Ovary (tissue), 3 donors: ENCODE measurements around the gene PDZD4.

ENCODE experiments used
- EP300 ChIP-seq: sonication (generic); formaldehyde crosslinking; IDR thresholded peaks from one replicate; pipeline ENCODE4 v1.6.1; 2017; ENCODE audit warnings: antibody characterized with exemption
- POLR2A ChIP-seq: fragments of 450-650 bp; IDR thresholded peaks from one replicate; pipeline ENCODE4 v1.6.1; 2017; ENCODE audit warnings: antibody characterized with exemption, mild to moderate bottlenecking, moderate library complexity
- TF ChIP-seq, protein P1 (sequence below), 3 donors: fragments of 450-650 bp in 2 of 3; fragments of 200-600 bp in 1 of 3; IDR thresholded peaks; one replicate each; pipeline versions ENCODE4 v1.5.1 to v1.8.0; 2016 to 2022; ENCODE audit warnings: antibody characterized with exemption in 3 of 3, mild to moderate bottlenecking in 1 of 3
- donor health status: DM: no; HTN: no; CAD: no.

DNA sequence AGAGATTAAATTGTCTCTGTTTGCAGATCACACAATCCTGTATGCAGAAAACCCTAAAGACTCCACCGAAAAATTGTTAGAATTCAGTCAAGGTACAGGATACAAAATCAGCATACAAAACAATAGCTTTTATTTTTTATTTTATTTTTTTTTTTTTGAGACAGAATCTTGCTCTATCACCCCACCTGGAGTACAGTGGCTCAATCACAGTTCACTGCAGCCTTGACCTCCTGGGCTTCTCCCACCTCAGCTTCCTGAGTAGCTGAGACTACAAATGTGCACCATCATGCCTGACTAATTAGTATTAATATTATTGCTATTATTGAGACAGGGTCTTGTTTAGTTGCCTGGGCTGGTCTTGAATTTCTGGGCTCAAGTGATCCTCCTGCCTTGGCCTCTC, 75.2 kb downstream of the PDZD4 start:
- TF ChIP-seq, protein P1, sequence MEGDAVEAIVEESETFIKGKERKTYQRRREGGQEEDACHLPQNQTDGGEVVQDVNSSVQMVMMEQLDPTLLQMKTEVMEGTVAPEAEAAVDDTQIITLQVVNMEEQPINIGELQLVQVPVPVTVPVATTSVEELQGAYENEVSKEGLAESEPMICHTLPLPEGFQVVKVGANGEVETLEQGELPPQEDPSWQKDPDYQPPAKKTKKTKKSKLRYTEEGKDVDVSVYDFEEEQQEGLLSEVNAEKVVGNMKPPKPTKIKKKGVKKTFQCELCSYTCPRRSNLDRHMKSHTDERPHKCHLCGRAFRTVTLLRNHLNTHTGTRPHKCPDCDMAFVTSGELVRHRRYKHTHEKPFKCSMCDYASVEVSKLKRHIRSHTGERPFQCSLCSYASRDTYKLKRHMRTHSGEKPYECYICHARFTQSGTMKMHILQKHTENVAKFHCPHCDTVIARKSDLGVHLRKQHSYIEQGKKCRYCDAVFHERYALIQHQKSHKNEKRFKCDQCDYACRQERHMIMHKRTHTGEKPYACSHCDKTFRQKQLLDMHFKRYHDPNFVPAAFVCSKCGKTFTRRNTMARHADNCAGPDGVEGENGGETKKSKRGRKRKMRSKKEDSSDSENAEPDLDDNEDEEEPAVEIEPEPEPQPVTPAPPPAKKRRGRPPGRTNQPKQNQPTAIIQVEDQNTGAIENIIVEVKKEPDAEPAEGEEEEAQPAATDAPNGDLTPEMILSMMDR (IDR thresholded peaks at IDR 0.05), result no peak
- TF ChIP-seq POLR2A, result no peak
- no peak for TF ChIP-seq EP300
